Measurements from ENCODE around the gene SRGAP1. TPM values are rescaled to one million over a fixed set of nuclear protein-coding genes. Genes with fewer than 3 reads are reported as not detected.

SRGAP1 gene
- total and polyA plus RNA-seq, 2 of the 8 experiments (the other 6 are each of a cell fraction or from before 2014, with no cell fraction given), result 3.2 to 7.3 TPM

DNA sequence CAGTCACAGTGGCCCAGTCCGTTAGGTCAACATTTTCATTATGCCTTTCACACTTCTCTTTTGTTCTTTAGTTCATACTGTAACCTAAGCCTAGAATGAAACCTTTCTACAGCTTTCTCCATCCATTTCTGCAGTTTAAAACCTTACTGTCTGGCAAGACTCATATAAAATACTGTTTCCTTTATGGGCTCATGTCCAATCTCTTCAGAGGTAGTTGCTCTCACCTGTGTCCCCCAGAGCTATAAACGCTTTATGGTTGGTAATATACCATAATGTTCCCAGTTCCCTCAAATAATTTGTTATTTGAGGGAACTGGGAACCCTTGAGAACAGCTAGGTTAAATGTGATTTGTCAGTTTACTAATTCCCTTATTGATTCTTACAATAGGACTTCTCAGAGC, 83.0 kb downstream of the SRGAP1 start (continued):
- TF ChIP-seq CHD7 (IDR thresholded peaks at IDR 0.05; ENCODE audit: insufficient replicate concordance, low read length) (no peak), KDM4A (IDR thresholded peaks at IDR 0.05; ENCODE audit: low read depth, low read length, severe bottlenecking) (no peak), ASH2L (IDR thresholded peaks at IDR 0.05; ENCODE audit: low read length) (no peak), POU5F1 (IDR thresholded peaks at IDR 0.05; ENCODE audit: low read depth, low read length) (no peak), RAD21 (IDR thresholded peaks at IDR 0.05 in 1 of 2, conservative IDR thresholded peaks at IDR 0.05 in 1 of 2; ENCODE audit: low read depth in 2 of 2, low read length in 2 of 2) (no peak), BACH1 (IDR thresholded peaks at IDR 0.05; ENCODE audit: low read length) (no peak)
- TF ChIP-seq, protein P1, sequence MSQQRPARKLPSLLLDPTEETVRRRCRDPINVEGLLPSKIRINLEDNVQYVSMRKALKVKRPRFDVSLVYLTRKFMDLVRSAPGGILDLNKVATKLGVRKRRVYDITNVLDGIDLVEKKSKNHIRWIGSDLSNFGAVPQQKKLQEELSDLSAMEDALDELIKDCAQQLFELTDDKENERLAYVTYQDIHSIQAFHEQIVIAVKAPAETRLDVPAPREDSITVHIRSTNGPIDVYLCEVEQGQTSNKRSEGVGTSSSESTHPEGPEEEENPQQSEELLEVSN (IDR thresholded peaks at IDR 0.05), result no peak
